Measurements from ENCODE around the gene HSD17B7. TPM values are rescaled to one million over a fixed set of nuclear protein-coding genes. Genes with fewer than 3 reads are reported as not detected.
A peak's percentile ranks its signal among the peaks of the same experiment; 100 is the strongest.
"Not testable (repeated sequence)": the region's sequence is repeated elsewhere in the genome, so short reads cannot be mapped to it uniquely, and the experiment has no call there.

Gene HSD17B7
- total and polyA plus RNA-seq, 2 of the 13 experiments (the other 11 are each of a cell fraction or from before 2014, with no cell fraction given): 43.9 to 84.9 TPM

DNA sequence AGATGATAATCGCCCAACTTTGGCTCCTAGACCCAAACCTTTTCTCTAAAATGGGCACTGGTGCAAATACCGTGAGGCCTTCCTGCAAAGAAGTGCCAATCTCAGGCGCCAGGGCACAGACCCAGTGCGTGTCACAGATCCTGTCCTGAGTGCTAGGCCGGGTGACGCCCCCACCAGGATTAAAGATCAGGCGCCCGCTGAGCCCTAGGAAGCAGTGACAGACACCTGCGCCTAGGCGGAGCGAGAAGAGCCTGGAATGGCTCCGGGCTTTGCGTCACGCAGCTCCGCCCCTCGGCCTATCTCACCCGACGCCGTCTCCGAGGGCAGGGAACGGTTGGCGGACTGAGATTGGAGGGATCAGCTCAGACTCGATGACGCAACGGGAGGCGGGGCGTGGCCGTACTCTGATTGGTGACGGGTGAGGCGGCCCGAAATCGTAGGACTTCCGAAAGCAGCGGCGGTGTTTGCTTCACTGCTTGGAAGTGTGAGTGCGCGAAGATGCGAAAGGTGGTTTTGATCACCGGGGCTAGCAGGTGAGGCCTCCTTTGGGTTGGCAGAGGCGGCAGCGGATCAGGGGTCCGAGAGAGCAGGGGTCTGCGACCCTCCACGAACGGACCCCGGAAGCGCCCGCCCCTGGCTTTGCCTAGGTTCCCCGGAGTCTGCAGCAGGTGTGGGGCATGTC lies at the start of gene HSD17B7 (continued):
- TF ChIP-seq ZFY (CRISPR knock-in tag; IDR thresholded peaks at IDR 0.05): peak; percentile 75
- not testable (repeated sequence) for TF ChIP-seq NONO (IDR thresholded peaks at IDR 0.05); EP300 (CRISPR knock-in tag; IDR thresholded peaks at IDR 0.05; ENCODE audit: borderline replicate concordance); ATF7 (CRISPR knock-in tag; IDR thresholded peaks at IDR 0.05)
- TF ChIP-seq NONO (CRISPR knock-in tag; conservative IDR thresholded peaks at IDR 0.05): 0 out of 2 replicates have a peak, but pooled peaks have one; percentile 23
- TF ChIP-seq CEBPG (CRISPR knock-in tag; IDR thresholded peaks at IDR 0.05): peak; percentile 26; the same call in 1 of the 2 replicates
- peak in 1 of 2 experiments; percentile 18; a peak in 1 of 4 replicates for TF ChIP-seq EP300 (IDR thresholded peaks at IDR 0.05; ENCODE audit: low read depth in 2 of 2, low read length in 2 of 2)
- TF ChIP-seq, protein P1, sequence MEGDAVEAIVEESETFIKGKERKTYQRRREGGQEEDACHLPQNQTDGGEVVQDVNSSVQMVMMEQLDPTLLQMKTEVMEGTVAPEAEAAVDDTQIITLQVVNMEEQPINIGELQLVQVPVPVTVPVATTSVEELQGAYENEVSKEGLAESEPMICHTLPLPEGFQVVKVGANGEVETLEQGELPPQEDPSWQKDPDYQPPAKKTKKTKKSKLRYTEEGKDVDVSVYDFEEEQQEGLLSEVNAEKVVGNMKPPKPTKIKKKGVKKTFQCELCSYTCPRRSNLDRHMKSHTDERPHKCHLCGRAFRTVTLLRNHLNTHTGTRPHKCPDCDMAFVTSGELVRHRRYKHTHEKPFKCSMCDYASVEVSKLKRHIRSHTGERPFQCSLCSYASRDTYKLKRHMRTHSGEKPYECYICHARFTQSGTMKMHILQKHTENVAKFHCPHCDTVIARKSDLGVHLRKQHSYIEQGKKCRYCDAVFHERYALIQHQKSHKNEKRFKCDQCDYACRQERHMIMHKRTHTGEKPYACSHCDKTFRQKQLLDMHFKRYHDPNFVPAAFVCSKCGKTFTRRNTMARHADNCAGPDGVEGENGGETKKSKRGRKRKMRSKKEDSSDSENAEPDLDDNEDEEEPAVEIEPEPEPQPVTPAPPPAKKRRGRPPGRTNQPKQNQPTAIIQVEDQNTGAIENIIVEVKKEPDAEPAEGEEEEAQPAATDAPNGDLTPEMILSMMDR (CRISPR knock-in tag; IDR thresholded peaks at IDR 0.05): peak; percentile 55
- TF ChIP-seq ATF7 (IDR thresholded peaks at IDR 0.05): peak; percentile 14; the same call in 1 of the 2 replicates
- peak; percentile 77 for TF ChIP-seq POLR2AphosphoS5 (IDR thresholded peaks at IDR 0.05; ENCODE audit: low read depth, low read length)

DNA sequence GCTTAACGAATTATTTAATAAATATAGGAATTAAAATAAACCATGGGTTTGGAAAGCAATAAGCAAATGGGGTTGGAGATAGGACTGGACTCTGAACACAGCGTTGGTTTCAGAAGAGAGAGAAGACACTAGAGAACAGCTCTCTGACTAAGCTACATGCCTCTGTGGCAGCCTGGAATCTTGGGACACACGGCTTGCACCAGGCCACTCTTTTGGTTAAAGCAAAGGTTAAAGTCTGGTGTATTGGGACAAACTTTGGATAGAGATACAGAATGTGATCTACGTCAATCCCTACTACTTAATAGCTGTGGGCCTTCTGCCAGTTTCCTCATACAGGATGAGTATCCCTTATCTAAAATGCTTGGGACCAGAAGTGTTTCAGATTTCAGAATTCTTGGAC lies 49.7 kb upstream of the HSD17B7 start:
- WGBS (ENCODE audit: low lambda C conversion rate): 5% methylated on average over 4 of the region's 4 CpGs
- ChIA-PET CTCF (ENCODE audit: low intra/inter-chr PET ratio, low total read pairs) (no interaction called here), POLR2A (no interaction called here)
- Histone ChIP-seq H3K27ac (ENCODE audit: extremely low read length, insufficient read depth, low read length) (peak overlapping the region; percentile 25), H3K4me2 (ENCODE audit: low read depth, low read length) (no peak overlapping the region; the same call in 1 of the 2 replicates), H3K27me3 (ENCODE audit: control insufficient read depth in 1 of 2, insufficient read depth in 2 of 2, low read length in 2 of 2) (no peaks in the 10 kb centered on the region), H3K4me1 (ENCODE audit: insufficient read depth, low read length) (peaks cover 10% of the 10 kb centered on the region), H3K4me3 (replicated peaks in 1 of 3; ENCODE audit: insufficient read depth in 1 of 3, low read depth in 2 of 3, low read length in 3 of 3) (no peak overlapping the region), H3K79me2 (ENCODE audit: insufficient read depth, low read length) (no peaks in the 10 kb centered on the region), H3K9ac (ENCODE audit: insufficient read depth, low read depth, low read length) (no peak overlapping the region), H3K36me3 (replicated peaks in 1 of 2; ENCODE audit: control insufficient read depth in 1 of 2, insufficient read depth in 2 of 2, low read length in 2 of 2) (no peaks in the 10 kb centered on the region), H2AFZ (ENCODE audit: low read length) (no peak overlapping the region), H4K20me1 (ENCODE audit: insufficient read depth, low read length) (no peaks in the 10 kb centered on the region), H3K9me3 (ENCODE audit: low read length) (no peaks in the 10 kb centered on the region)
- peak; percentile 34 for DNase-seq (ENCODE audit: low spot score)
- peak; percentile 94 for ATAC-seq
- TF ChIP-seq HNF4A (CRISPR knock-in tag; IDR thresholded peaks at IDR 0.05) (peak; percentile 65), HNF4G (IDR thresholded peaks at IDR 0.05; ENCODE audit: borderline replicate concordance, low read depth, low read length) (peak; percentile 64), HNF4G (CRISPR knock-in tag; IDR thresholded peaks at IDR 0.05; ENCODE audit: borderline replicate concordance, low read depth) (no peak), CREB1 (IDR thresholded peaks at IDR 0.05) (no peak), CREB1 (CRISPR knock-in tag; IDR thresholded peaks at IDR 0.05) (no peak), ZNF713 (CRISPR knock-in tag; IDR thresholded peaks at IDR 0.05) (no peak)
- TF ChIP-seq, protein P2, sequence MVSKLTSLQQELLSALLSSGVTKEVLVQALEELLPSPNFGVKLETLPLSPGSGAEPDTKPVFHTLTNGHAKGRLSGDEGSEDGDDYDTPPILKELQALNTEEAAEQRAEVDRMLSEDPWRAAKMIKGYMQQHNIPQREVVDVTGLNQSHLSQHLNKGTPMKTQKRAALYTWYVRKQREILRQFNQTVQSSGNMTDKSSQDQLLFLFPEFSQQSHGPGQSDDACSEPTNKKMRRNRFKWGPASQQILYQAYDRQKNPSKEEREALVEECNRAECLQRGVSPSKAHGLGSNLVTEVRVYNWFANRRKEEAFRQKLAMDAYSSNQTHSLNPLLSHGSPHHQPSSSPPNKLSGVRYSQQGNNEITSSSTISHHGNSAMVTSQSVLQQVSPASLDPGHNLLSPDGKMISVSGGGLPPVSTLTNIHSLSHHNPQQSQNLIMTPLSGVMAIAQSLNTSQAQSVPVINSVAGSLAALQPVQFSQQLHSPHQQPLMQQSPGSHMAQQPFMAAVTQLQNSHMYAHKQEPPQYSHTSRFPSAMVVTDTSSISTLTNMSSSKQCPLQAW (CRISPR knock-in tag; IDR thresholded peaks at IDR 0.05): no peak
- TF ChIP-seq, protein P3, sequence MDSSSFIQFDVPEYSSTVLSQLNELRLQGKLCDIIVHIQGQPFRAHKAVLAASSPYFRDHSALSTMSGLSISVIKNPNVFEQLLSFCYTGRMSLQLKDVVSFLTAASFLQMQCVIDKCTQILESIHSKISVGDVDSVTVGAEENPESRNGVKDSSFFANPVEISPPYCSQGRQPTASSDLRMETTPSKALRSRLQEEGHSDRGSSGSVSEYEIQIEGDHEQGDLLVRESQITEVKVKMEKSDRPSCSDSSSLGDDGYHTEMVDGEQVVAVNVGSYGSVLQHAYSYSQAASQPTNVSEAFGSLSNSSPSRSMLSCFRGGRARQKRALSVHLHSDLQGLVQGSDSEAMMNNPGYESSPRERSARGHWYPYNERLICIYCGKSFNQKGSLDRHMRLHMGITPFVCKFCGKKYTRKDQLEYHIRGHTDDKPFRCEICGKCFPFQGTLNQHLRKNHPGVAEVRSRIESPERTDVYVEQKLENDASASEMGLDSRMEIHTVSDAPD (CRISPR knock-in tag; IDR thresholded peaks at IDR 0.05): 0 out of 2 replicates have a peak, but pooled peaks have one; percentile 23
- FAIRE-seq: no peak
- intact Hi-C loops (cut with micrococcal nuclease; ENCODE audit: unreplicated experiment) (no loop called here), in situ Hi-C loops (cut with HindIII; ENCODE audit: extremely low pct_ligation_motif_present, low pct_unique_long_range_greater_than_20kb) (no loop called here)
- BruUV-seq (replicated peaks): no TSS peak
